Stimulated activated CD8-positive, alpha-beta memory T cell treated with anti-CD3 and anti-CD28 coated beads, Interleukin-4, amount 100 ng/mL, for 1 hour (primary cell): ENCODE results near the gene PLK3.

ENCODE experiments used
- DNase-seq, 2 donors: peaks; one replicate each; pipeline ENCODE4 v3.0.0-alpha.2; 2020; ENCODE audit warnings: low read depth in 2 of 2, low spot score in 1 of 2

The PLK3 gene

DNA sequence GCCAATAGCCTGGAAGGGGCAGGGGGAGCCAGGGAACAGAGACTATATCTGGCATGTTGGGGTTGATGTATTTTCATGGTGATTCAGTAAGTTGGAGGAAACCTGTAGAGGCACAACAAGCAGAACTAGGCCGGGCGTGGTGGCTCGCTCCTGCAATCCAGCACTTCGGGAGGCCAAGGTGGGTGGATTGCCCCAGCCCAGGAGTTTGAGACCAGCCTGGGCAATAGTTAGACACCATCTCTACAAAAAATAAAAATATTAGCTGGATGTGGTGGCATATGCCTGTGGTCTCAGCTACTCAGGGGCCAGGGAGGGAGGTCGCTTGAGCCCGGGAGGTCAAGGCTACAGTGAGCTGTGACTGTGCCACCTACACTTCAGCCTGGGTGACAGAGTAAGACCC lies 53.0 kb downstream of the PLK3 start:
- no peak for DNase-seq

DNA sequence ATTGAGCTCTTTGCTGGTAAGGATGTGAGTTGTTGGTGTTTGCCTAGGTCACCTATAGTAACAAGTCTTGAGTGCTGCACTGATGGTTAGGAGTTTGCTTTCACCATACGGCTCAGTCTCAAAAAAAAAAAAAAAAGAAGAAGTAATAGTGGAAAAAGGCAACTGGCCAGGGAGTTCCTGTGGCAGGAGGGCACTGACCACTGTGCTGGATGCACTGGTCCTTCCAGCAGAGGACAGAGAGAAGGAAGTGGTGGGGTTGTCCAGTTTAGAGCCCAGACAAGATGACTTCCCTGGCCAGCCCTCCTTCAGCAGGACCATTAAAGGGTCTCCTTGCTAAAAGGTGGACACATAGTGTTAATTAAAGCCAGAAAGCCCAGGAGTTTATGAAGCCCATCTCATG lies 54.8 kb downstream of the PLK3 start:
- DNase-seq = no peak
